NOMO-1 treated with dmso at 0.1 percent for 144 hours (cell line): Measurements from ENCODE around the gene PFKFB3.
A peak's percentile ranks its signal among the peaks of the same experiment; 100 is the strongest.
"Not testable (repeated sequence)": the region's sequence is repeated elsewhere in the genome, so short reads cannot be mapped to it uniquely, and the experiment has no call there.

Experiments
- DNase-seq: peaks from one replicate; lab custom pipeline; 2025; ENCODE audit not compliant: unreplicated experiment; lab: John Stamatoyannopoulos, UW

PFKFB3 gene

DNA sequence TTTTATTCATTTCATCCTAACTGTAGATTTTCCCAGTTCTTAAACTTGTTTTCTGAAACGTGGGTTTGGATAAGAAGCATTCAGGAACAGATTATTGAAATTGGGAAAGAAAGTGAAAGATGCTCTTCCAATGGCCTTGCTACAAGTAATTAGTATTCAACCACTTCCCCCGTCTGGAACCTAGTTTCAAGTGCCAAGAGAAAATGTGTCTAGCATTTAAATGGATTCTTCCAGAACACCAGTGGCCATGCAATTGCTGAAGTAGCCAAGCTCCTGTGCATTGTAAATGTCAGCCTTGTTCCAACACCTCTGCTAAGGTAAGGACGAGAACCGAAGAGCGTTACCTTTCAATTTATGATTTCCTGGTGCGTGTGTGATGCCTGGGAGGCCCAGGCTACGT, 68.2 kb downstream of the PFKFB3 start:
- no peak for DNase-seq

DNA sequence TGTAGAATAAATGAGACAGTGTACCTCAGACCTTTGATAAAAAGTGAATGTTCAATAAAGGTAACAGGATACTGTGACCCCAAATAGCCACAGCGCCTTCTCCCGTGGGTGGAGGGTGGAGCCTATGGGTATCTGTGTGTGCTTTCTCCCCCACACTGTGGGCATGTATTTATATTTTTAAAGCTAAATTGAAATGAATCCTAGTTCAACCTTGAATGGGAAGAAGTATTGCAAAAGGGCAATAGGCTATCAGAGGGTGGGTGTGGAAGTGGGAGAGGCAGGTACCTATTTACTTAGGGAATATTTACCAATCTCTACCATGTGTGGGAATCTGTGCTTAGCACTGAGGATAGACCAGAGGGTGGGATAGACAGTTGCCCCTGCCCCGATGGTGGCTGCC, 68.9 kb downstream of the PFKFB3 start:
- DNase-seq, result no peak

GRCh38 chr10:6272126-6272525, 69.4 kb downstream of the PFKFB3 start:
- DNase-seq, result no peak

GRCh38 chr10:6273351-6273750, 70.6 kb downstream of the PFKFB3 start:
- no peak for DNase-seq

- peak; percentile 46 for DNase-seq
These were observed 71.3 kb downstream of the PFKFB3 start for GRCh38 chr10:6274040-6274439.

GRCh38 chr10:6274484-6274883, 71.8 kb downstream of the PFKFB3 start:
- DNase-seq, result no peak

DNA sequence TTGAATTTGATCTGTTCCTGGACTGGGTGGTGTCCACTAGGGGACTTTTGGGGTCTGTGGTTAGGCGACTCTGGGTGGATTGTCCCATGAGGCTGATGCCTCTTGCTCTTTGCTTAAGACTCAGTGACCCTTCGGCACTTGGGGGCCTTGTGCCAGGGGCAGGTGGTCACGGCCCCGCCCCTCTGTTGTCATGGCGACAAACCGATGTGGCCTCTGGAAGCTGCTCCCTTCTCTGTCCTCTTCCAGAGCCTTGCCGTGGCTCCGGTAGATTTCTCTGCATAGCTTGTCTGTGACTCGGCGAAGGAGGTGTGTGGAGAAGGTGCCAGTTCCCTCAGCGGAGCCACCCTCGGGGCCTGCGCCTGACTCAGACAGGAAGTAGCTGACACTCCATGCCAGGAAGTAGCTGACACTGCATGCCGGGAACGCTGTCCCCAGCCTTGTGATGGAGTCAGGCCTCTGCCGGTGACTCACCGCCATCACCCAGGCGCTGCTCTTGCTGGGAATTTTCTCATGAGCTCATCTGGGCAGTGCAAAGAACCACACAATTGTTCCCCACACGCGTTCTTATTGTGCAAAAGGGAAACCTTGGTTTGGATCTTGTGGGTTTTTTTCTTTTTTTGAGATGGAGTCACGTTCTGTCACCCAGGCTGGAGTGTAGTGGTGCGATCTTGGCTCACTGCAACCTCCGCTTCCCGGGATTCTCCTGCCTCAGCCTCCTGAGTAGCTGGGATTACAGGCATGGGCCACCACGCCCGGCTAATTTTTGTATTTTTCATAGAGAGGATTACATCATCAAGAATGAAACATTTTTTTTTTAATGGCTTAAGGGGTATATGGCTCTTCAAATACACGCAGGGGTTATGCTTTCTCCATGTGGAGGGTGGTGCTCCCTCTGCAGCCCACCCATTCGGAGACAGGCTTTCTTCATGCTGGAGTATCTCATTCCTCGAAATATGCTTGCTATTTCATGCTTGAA, 72.6 kb downstream of the PFKFB3 start:
- DNase-seq, result peak; percentile 97

- DNase-seq, result no peak
These were observed 73.6 kb downstream of the PFKFB3 start for GRCh38 chr10:6276356-6276755.

DNA sequence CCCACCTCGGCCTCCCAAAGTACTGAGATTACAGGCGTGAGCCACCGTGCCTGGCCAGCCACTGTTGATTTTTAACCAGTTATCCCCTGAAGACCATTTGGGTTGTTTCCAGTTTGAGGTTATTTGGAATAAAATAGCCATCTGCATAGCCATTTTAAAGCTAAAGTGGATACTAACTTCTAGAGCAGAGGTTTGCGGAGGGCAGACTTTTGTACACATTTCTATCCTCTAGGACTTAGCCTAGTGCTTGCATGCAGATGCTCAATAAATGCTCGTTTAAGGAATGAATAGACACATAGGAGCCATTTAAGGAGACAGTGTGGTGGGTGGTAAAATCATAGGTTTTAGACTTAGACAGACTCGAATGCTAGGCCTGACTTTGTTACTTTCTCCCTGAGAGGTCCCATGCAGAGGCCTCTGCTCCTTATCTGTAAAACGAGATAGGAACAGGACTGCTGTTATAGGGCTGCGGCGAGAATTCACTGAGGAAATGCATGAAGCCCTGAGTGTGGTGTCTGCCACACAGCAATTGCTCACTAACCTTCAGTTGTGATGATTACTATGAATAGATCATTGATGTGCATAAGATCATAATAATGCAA, 75.9 kb downstream of the PFKFB3 start:
- DNase-seq, result no peak

GRCh38 chr10:6279540-6280267, 77.0 kb downstream of the PFKFB3 start:
- DNase-seq, result no peak

DNA sequence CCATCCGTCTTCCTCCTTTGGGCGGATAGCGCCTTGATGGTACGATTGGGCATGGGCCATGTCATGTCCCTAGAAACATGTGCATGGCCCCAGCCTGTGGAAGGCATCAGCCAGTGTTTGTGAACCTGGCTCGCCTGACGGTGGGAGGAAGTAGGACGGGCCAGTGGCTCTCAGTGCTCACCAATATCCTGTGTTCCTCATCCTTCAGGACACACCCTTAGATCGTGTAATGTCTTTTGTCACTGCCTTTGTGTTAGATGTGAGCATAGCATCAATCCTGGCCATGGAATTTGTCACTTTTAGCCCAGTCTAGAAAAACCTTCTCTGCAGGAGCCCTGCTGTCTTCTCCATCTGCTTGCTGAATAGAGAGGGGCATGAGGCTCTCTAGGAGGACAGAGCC, 77.6 kb downstream of the PFKFB3 start:
- no peak for DNase-seq

DNA sequence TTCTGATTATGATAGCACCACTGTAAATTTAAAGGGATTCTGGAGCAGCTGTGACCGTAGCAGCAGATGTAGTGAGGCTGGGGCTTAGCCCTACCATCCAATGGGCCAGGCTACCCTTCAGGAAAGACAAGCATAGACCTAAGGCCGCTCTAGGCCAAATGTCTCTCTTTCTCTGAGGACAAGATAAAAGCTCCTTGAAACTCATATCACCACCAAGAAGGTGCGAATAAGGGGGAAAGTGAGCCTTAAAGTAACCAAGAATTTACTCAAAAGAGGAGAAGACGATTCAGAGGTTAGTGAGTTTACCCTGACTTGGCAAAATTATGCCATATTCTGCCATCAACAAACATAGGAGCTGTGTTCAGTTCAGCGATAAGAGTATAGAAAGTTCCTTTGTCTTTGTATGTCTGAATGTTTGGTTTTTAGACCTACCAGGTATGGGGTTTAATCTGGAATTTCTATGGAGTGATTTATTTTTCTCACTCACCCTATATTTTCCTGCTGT, 79.8 kb downstream of the PFKFB3 start:
- DNase-seq, result no peak

DNA sequence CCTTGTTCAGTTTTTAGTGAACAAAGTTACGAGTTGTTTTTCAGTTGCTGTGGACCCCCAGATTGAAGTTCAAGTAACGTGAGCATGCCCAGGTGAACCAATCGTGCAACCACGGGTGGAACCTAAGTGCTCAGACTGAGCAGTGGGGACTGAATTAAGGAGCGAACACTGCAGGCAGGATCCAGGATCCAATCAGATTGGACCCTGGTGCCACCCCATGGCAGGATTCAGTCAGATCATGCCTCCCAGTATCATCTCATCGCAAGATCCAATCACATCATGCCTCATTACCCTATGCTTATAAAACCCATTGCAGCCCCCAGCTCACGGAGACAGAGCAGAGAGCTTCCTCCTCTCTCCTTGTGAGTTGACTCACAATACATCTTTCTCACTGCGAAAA, 80.9 kb downstream of the PFKFB3 start:
- DNase-seq, result no peak

DNA sequence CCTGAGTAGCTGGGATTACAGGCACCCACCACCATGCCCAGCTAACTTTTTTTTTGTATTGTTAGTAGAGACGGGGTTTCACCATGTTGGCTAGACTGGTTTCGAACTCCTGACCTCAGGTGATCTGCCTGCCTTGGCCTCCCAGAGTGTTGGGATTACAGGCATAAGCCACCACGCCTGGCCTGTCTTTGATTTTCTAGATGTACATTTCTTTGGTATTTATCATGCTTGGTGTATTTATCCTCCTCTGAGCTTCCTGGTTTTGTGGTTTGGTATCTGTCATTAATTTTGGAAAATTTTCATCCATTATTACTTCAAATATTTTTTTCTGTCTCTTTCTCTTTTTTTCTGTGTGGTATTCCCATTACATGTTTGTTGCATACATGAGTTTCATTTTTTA, 87.9 kb downstream of the PFKFB3 start:
- not testable (repeated sequence) for DNase-seq

DNA sequence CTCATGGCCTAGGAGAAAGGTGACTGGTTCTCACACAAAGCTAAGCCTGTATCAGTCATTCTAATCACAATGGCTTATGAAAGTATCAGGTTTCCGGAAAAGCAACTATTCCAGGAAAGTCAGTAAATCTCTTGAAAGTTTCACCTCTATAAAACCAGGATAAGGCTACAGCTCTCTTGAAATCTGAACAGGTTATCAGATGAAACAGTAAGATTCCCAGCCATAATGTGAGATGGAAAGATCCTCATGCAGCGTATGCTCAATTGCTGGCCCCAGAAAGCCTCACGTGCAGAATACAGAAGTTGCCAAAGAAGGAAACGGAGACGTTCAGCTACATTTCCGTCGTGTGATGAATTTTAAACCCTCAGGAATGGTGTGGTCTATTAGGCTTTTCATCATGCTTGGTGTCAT, 90.0 kb downstream of the PFKFB3 start:
- no peak for DNase-seq

GRCh38 chr10:6296425-6296824, 93.7 kb downstream of the PFKFB3 start:
- DNase-seq, result not testable (repeated sequence)

DNA sequence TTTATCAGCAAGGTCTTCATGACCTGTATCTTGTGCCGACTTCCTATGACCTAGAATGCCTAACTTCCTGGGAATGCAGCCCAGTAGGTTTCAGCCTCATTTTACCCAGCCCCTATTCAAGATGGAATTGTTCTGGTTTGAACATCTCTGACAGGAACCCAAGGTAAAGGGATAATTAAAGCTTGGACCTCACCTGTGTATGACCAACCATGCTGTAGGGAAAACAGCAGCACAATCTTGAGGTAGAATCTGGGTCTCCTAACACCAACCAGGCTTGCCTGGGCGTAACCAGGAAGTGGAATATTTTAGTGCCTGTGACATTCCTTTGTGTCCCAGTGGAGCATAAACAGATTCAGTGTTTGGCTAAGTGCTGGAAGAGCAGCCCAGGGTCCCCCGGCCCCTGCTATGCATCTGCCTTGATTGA, 94.1 kb downstream of the PFKFB3 start:
- no peak for DNase-seq

DNA sequence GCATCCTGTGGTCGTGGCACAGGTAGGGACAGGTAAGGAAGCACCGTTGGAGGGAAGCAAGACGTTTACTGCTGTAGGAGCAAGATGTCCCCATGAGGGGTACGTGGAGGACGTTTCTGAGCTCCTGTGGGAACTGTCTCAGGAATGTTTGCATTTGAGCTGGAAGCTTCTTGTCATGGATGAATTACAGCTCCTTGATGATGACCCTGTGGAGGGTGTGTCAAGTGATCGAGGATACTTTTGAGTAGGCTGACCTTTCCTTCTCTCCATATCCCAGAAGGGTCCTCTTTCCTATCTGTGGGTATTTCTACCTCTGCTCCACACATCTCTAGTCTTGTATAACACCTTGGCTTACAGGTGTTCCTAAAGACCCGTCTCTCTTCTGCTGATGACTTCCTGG, 94.8 kb downstream of the PFKFB3 start:
- no peak for DNase-seq

GRCh38 chr10:6297951-6298381, 95.2 kb downstream of the PFKFB3 start:
- peak; percentile 85 for DNase-seq

DNA sequence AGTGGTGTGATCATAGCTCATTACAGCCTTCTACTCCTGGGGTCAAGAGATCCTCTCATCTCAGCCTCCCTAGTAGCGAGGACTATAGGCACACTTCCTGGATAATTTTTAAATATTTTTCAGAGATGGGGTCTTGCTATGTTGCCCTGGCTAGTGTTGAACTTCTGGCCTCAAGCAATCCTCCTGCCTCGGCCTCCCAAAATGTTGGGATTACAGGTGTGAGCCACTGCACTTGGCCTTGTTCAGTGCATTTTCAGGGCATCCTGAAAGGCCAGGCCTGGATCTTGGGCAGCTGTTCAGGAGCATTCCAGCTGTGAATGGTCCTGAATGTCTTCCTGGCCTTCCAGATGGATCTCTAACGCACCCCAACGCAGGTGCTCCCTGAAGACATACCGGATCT, 95.7 kb downstream of the PFKFB3 start:
- DNase-seq, result no peak

GRCh38 chr10:6299234-6299633, 96.5 kb downstream of the PFKFB3 start:
- no peak for DNase-seq

DNA sequence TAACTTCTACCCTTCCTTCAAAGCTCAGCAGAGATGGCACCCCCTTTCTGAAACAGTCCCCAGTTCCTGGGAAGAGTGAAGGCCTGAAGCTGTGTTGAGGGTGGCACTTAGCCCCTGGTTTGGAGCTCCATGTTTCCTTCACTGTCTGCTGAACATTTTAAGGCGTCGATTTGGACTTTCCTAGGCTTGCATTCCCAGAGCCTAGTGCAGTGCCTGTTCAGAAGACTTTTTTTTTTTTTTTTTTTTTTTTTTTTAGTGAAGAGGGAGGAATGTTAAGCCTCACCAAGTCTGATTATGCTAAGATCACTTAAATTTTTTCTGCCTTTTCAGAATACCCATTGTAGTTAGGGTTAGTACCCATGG, 97.0 kb downstream of the PFKFB3 start:
- DNase-seq, result no peak
